K562 (cell line): Measurements from ENCODE around the gene TM9SF4. TPM values are rescaled to one million over a fixed set of nuclear protein-coding genes. Genes with fewer than 3 reads are reported as not detected.

Source experiments
- BMI1 ChIP-seq: fragments of 150-350 bp; IDR thresholded peaks from 2 replicates; pipeline ENCODE4 v1.6.1; 2014; ENCODE audit warnings: low read length
- CBFA2T2 ChIP-seq: fragments of 450-650 bp; conservative IDR thresholded peaks from 2 replicates; pipeline ENCODE4 v1.6.1; 2017; ENCODE audit warnings: mild to moderate bottlenecking
- EHMT2 ChIP-seq: fragments of 450-650 bp; IDR thresholded peaks from 2 replicates; pipeline ENCODE4 v1.6.1; 2018; ENCODE audit warnings: antibody characterized with exemption
- GTF2E2 ChIP-seq: fragments of 200-800 bp; sonication (Bioruptor generic); IDR thresholded peaks from 2 replicates; pipeline ENCODE4 v1.6.1; 2016; ENCODE audit warnings: missing genetic modification characterization, missing compliant biosample characterization
- ILK ChIP-seq: fragments of 450-650 bp; IDR thresholded peaks from 2 replicates; pipeline ENCODE4 v1.6.1; 2016; ENCODE audit warnings: missing genetic modification characterization, low read depth, mild to moderate bottlenecking, missing compliant biosample characterization, moderate library complexity, borderline replicate concordance
- KLF6 ChIP-seq: fragments of 250-450 bp; sonication (Bioruptor Pico); IDR thresholded peaks from 2 replicates; pipeline ENCODE4 v1.4.0; 2020; ENCODE audit warnings: mild to moderate bottlenecking, moderate library complexity, borderline replicate concordance
- POLR3G ChIP-seq: IDR thresholded peaks from 2 replicates; pipeline ENCODE4 v1.6.1; 2011; ENCODE audit not compliant: insufficient read length, insufficient replicate concordance; ENCODE audit errors: extremely low read depth
- PRMT5 ChIP-seq: sonication (generic); formaldehyde crosslinking; IDR thresholded peaks from 2 replicates; pipeline ENCODE4 v1.5.0; 2020; ENCODE audit warnings: missing genetic modification reagents
- RFX5 ChIP-seq: IDR thresholded peaks from 2 replicates; pipeline ENCODE4 v1.6.1; 2011; ENCODE audit warnings: low read depth, mild to moderate bottlenecking, improper control_type of control experiment, low read length
- TRIM25 ChIP-seq: fragments of 450-650 bp; IDR thresholded peaks from 2 replicates; pipeline ENCODE4 v1.7.0; 2016; ENCODE audit warnings: borderline replicate concordance
- ZNF347 ChIP-seq: fragments of 450-650 bp; formaldehyde crosslinking; IDR thresholded peaks from 2 replicates; pipeline ENCODE4 v1.4.0; 2020; ENCODE audit warnings: low read depth, mild to moderate bottlenecking, moderate library complexity
- ZNF444 ChIP-seq: fragments of 250-450 bp; sonication (Bioruptor Pico); IDR thresholded peaks from 2 replicates; pipeline ENCODE4 v1.4.0; 2020; ENCODE audit warnings: mild to moderate bottlenecking, moderate library complexity
- ZNF655 ChIP-seq: fragments of 250-450 bp; sonication (Bioruptor Pico); IDR thresholded peaks from 2 replicates; pipeline ENCODE4 v1.5.0; 2021
- polyA plus RNA-seq, 8 experiments: library from polyadenylated mRNA; depleted of rRNA in 4 of 8; stranded (reverse) in 5 of 8; unstranded in 3 of 8; fragments of >200 nt; fragmentation: Nextera tagmentation in 2 of 8; fragmentation: Illumina TruSeq in 1 of 8; extraction: Ambion mirVana in 2 of 8; extraction: Trizol in 1 of 8; gene quantifications; 2 replicates each; pipeline versions ENCODE4 v1.2.1 to v1.2.3, GENCODE V29; 2011 to 2014; ENCODE audit warnings: inconsistent platforms in 1 of 8, missing spikeins in 1 of 8
- total RNA-seq, 7 experiments: library from RNA; depleted of rRNA in 6 of 7; stranded (reverse); fragments of >200 nt in 6 of 7; fragmentation: Illumina TruSeq in 2 of 7; extraction: Trizol in 2 of 7; gene quantifications; 2 replicates each; pipeline versions ENCODE4 v1.2.1 to v1.2.3, GENCODE V29; 2011 to 2021; ENCODE audit warnings: low replicate concordance in 1 of 7
- TF ChIP-seq, protein P1 (sequence below), 2 experiments: fragments of 450-650 bp; conservative IDR thresholded peaks; 2 replicates each; pipeline ENCODE4 v1.6.1; 2017; ENCODE audit warnings: mild to moderate bottlenecking in 2 of 2, moderate library complexity in 2 of 2

Gene TM9SF4
- total and polyA plus RNA-seq, 9 of the 15 experiments (the other 6 are each of a cell fraction or from before 2014, with no cell fraction given), result 14.5 to 46.3 (median 26.9) TPM

DNA sequence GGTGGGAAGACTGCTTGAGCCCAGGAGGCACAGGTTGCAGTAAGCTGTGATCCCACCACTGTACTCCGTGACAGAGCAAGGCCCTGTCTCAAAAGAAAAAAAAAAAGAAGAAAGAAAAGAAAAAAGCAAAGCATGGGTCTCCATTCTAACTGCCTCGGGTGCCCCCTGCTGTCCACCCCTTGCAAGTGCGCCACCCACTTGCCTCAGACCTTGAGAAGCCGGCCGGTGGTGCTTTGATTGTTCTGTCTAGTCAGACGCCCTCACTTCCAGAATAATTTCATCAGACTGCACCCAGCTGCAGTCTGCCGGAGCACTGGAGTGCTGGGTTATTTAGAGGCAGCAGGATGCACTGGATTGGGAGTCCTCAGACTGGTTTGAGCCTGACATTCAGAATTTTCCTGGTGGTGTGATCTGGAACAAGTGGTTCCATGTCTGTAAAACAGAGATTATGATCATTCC, 17.6 kb upstream of the TM9SF4 start (continued):
- no peak for TF ChIP-seq ZNF347 (CRISPR knock-in tag)
- no peak for TF ChIP-seq KLF6
- TF ChIP-seq ILK (tag), result no peak
- no peak for TF ChIP-seq ZNF444 (CRISPR knock-in tag)
- no peak for TF ChIP-seq EHMT2
- no peak for TF ChIP-seq GTF2E2 (tag)
- TF ChIP-seq POLR3G, result no peak
- TF ChIP-seq TRIM25, result no peak
- no peak for TF ChIP-seq CBFA2T2
- TF ChIP-seq, protein P1, sequence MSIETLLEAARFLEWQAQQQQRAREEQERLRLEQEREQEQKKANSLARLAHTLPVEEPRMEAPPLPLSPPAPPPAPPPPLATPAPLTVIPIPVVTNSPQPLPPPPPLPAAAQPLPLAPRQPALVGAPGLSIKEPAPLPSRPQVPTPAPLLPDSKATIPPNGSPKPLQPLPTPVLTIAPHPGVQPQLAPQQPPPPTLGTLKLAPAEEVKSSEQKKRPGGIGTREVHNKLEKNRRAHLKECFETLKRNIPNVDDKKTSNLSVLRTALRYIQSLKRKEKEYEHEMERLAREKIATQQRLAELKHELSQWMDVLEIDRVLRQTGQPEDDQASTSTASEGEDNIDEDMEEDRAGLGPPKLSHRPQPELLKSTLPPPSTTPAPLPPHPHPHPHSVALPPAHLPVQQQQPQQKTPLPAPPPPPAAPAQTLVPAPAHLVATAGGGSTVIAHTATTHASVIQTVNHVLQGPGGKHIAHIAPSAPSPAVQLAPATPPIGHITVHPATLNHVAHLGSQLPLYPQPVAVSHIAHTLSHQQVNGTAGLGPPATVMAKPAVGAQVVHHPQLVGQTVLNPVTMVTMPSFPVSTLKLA (conservative IDR thresholded peaks at IDR 0.05), result no peak
- no peak for TF ChIP-seq ZNF655 (CRISPR knock-in tag)
- TF ChIP-seq BMI1, result no peak
- no peak for TF ChIP-seq PRMT5 (CRISPR knock-in tag)
- TF ChIP-seq RFX5, result no peak
